Tibial artery (tissue), 4 donors: ENCODE measurements around the gene ZAP70.
A peak's percentile ranks its signal among the peaks of the same experiment; 100 is the strongest.

Source experiments
- DNase-seq, 2 donors: peaks; one replicate each; pipeline ENCODE4 v3.0.0-alpha.2; 2019
- H3K27ac ChIP-seq, 2 donors: fragments of 200-600 bp; sonication (generic) in 1 of 2; 1 replicate in 1 of 2; 2 replicates in 1 of 2; pipeline ENCODE4 v1.5.1; 2018 to 2019; ENCODE audit warnings: mild to moderate bottlenecking in 1 of 2
- H3K27me3 ChIP-seq, 2 donors: fragments of 200-600 bp; sonication (generic) in 1 of 2; one replicate each; pipeline versions ENCODE4 v1.5.1 to v1.6.0; 2016 to 2019
- H3K36me3 ChIP-seq, 3 donors: fragments of 200-600 bp; sonication (generic) in 2 of 3; one replicate each; pipeline ENCODE4 v1.5.1; 2016 to 2019; ENCODE audit warnings: mild to moderate bottlenecking in 2 of 3
- H3K4me1 ChIP-seq, 4 donors: fragments of 200-600 bp; sonication (generic) in 2 of 4; 1 replicate in 3 of 4; 2 replicates in 1 of 4; pipeline ENCODE4 v1.5.1; 2016 to 2019
- H3K4me3 ChIP-seq, 2 donors: fragments of 200-600 bp; sonication (generic) in 1 of 2; 1 replicate in 1 of 2; 2 replicates in 1 of 2; pipeline ENCODE4 v1.5.1; 2018 to 2019; ENCODE audit warnings: mild to moderate bottlenecking in 2 of 2
- H3K9me3 ChIP-seq, 3 donors: fragments of 200-600 bp; sonication (generic) in 1 of 3; one replicate each; pipeline ENCODE4 v1.5.1; 2016 to 2019
- intact Hi-C: fragments of 100-400 bp; cut with DNase I; formaldehyde crosslinking; loops from one replicate; pipeline ENCODE4 v1.15.0; 2023; ENCODE audit warnings: low total_unique reads
- TF ChIP-seq, protein P1 (sequence below), 2 experiments: fragments of 200-600 bp in 1 of 2; fragments of 450-650 bp in 1 of 2; IDR thresholded peaks; one replicate each; pipeline ENCODE4 v1.5.1; 2017 to 2019; ENCODE audit warnings: antibody characterized with exemption in 2 of 2, mild to moderate bottlenecking in 1 of 2, moderate library complexity in 1 of 2

Gene ZAP70

DNA sequence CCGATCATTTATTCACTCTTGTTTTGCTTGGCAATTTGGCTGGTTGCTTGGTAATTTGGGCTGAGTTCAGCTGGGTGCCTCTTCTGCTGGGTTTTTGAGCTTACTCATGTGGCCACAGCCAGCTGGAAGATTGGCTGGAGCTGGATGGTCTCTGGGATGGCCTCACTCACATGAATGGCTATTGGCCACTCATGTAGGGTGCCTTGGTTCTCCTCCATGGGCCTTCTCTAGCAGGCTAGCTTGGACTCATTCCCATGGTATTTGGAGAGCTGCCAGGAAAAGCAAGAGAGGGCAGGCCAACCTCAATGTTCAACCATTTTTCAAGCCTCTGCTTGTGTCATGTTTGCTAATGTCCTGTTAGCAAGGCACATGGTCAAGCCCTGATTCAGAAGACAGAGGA is 16.9 kb downstream of the ZAP70 start:
- Histone ChIP-seq H3K4me3 (no peak overlapping the region), H3K27me3 (peaks cover 0 to 3% of the 10 kb centered on the region in 2 donors), H3K9me3 (peaks cover 0 to 10% (median 0%) of the 10 kb centered on the region in 3 donors), H3K4me1 (no peaks in the 10 kb centered on the region), H3K27ac (no peak overlapping the region), H3K36me3 (no peaks in the 10 kb centered on the region)
- no peak for DNase-seq
- intact Hi-C loops: no loop called here
- TF ChIP-seq, protein P1, sequence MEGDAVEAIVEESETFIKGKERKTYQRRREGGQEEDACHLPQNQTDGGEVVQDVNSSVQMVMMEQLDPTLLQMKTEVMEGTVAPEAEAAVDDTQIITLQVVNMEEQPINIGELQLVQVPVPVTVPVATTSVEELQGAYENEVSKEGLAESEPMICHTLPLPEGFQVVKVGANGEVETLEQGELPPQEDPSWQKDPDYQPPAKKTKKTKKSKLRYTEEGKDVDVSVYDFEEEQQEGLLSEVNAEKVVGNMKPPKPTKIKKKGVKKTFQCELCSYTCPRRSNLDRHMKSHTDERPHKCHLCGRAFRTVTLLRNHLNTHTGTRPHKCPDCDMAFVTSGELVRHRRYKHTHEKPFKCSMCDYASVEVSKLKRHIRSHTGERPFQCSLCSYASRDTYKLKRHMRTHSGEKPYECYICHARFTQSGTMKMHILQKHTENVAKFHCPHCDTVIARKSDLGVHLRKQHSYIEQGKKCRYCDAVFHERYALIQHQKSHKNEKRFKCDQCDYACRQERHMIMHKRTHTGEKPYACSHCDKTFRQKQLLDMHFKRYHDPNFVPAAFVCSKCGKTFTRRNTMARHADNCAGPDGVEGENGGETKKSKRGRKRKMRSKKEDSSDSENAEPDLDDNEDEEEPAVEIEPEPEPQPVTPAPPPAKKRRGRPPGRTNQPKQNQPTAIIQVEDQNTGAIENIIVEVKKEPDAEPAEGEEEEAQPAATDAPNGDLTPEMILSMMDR (IDR thresholded peaks at IDR 0.05): no peak

- peak in 1 of 2 donors; percentile 48 for DNase-seq
- intact Hi-C loops: no loop called here
- Histone ChIP-seq H3K27me3 (peaks cover 0 to 3% of the 10 kb centered on the region in 2 donors), H3K36me3 (no peaks in the 10 kb centered on the region), H3K4me1 (no peaks in the 10 kb centered on the region), H3K9me3 (peaks cover 0 to 10% (median 0%) of the 10 kb centered on the region in 3 donors), H3K4me3 (no peak overlapping the region), H3K27ac (no peak overlapping the region)
- TF ChIP-seq, protein P1 (IDR thresholded peaks at IDR 0.05): no peak
Observed at GRCh38 chr2:97731274-97732020, 18.1 kb downstream of the ZAP70 start.

GRCh38 chr2:97732436-97733340 is 19.3 kb downstream of the ZAP70 start:
- TF ChIP-seq, protein P1 (IDR thresholded peaks at IDR 0.05): no peak
- peaks cover 0 to 10% (median 0%) of the 10 kb centered on the region in 3 donors for H3K9me3 ChIP-seq
- no peak overlapping the region for H3K27ac ChIP-seq
- no peaks in the 10 kb centered on the region for H3K4me1 ChIP-seq
- no peak overlapping the region for H3K4me3 ChIP-seq
- no peaks in the 10 kb centered on the region for H3K36me3 ChIP-seq
- DNase-seq: peak in 1 of 2 donors; percentile 43
- intact Hi-C loops: no loop called here
- H3K27me3 ChIP-seq: peaks cover 0 to 3% of the 10 kb centered on the region in 2 donors

- TF ChIP-seq, protein P1 (IDR thresholded peaks at IDR 0.05): no peak
- H3K4me3 ChIP-seq: no peak overlapping the region
- no peaks in the 10 kb centered on the region for H3K4me1 ChIP-seq
- H3K27ac ChIP-seq: no peak overlapping the region
- intact Hi-C loops: no loop called here
- H3K9me3 ChIP-seq: peaks cover 0 to 10% (median 0%) of the 10 kb centered on the region in 3 donors
- H3K36me3 ChIP-seq: no peaks in the 10 kb centered on the region
- DNase-seq: no peak
- peaks cover 0 to 9% of the 10 kb centered on the region in 2 donors for H3K27me3 ChIP-seq
Observed at GRCh38 chr2:97733341-97734035, 20.1 kb downstream of the ZAP70 start.
